GM12873 (cell line): ENCODE data around the gene PDIK1L.

Source experiments
- CTCF ChIP-seq: IDR thresholded peaks from 2 replicates; pipeline ENCODE4 v1.5.1; 2012; ENCODE audit warnings: low read depth, mild to moderate bottlenecking, moderate library complexity, low read length, control low read depth; ENCODE audit not compliant: insufficient read depth; ENCODE audit errors: missing control alignments

The PDIK1L gene

GRCh38 chr1:26166719-26167281 lies 55.2 kb downstream of the PDIK1L start:
- TF ChIP-seq CTCF: no peak

- no peak for TF ChIP-seq CTCF
These were observed 57.0 kb downstream of the PDIK1L start, which contains the start of gene C1orf232 for GRCh38 chr1:26168410-26169197. Gene C1orf232, minus strand, starts transcription at chr1:26168963. Its CDS starts 464 bp downstream, at chr1:26168499.

GRCh38 chr1:26169198-26169554 lies 57.6 kb downstream of the PDIK1L start:
- no peak for TF ChIP-seq CTCF

- TF ChIP-seq CTCF: peak; percentile 98
These were observed 58.2 kb downstream of the PDIK1L start, which contains the start of gene ZNF593 for GRCh38 chr1:26169669-26170471. Gene ZNF593, plus strand, starts transcription at chr1:26169908. Its CDS starts 76 bp downstream, at chr1:26169984.

- no peak for TF ChIP-seq CTCF
These were observed 58.8 kb downstream of the PDIK1L start for GRCh38 chr1:26170472-26170821.

GRCh38 chr1:26171084-26172072 lies 59.8 kb downstream of the PDIK1L start, which contains the start of gene ZNF593OS:
Gene ZNF593OS, minus strand, starts transcription at chr1:26171832. Its CDS starts 171 bp downstream, at chr1:26171661.
- TF ChIP-seq CTCF: no peak
